ENCODE data around the gene TACSTD2. TPM values are rescaled to one million over a fixed set of nuclear protein-coding genes. Genes with fewer than 3 reads are reported as not detected.

Gene TACSTD2
- total RNA-seq, 1 experiment from 2014 or later: 1.2 TPM

GRCh38 chr1:58618303-58618702 is 41.3 kb upstream of the TACSTD2 start:
- Histone ChIP-seq H3K4me2 (ENCODE audit: insufficient read depth, insufficient read length, low read length) (no peak overlapping the region), H3T11ph (ENCODE audit: low read length) (no peak overlapping the region), H2BK15ac (ENCODE audit: low read depth, low read length) (no peak overlapping the region), H4K91ac (ENCODE audit: insufficient read length, low read depth, low read length) (no peak overlapping the region), H3K23ac (ENCODE audit: insufficient read length, low read depth, low read length) (no peak overlapping the region), H4K20me1 (ENCODE audit: control insufficient read depth, insufficient read depth, insufficient read length) (no peaks in the 10 kb centered on the region), H3K14ac (ENCODE audit: insufficient read depth, low read length) (no peak overlapping the region), H3K23me2 (ENCODE audit: insufficient read length, low read depth, low read length, poor library complexity, severe bottlenecking) (no peaks in the 10 kb centered on the region), H4K5ac (ENCODE audit: insufficient read length, low read depth, low read length) (no peak overlapping the region), H3K79me2 (ENCODE audit: insufficient read depth, low read length) (no peaks in the 10 kb centered on the region), H2AFZ (ENCODE audit: low read length) (no peak overlapping the region), H2BK120ac (ENCODE audit: low read depth, low read length, poor library complexity, severe bottlenecking) (no peak overlapping the region), H3K56ac (ENCODE audit: insufficient read length, low read depth, low read length) (no peak overlapping the region), H3K27me3 (ENCODE audit: insufficient read depth, low read length) (no peaks in the 10 kb centered on the region), H4K8ac (replicated peaks; ENCODE audit: insufficient read length, low read depth, low read length) (no peak overlapping the region), H3K4ac (ENCODE audit: low read depth, low read length) (no peak overlapping the region), H2BK5ac (ENCODE audit: insufficient read length, low read length) (no peak overlapping the region), H2BK12ac (ENCODE audit: insufficient read length, low read depth, low read length) (no peak overlapping the region), H3K9ac (ENCODE audit: extremely low read depth, insufficient read length, low read length) (no peak overlapping the region), H3K4me1 (ENCODE audit: insufficient read depth, low read length) (peaks cover 6% of the 10 kb centered on the region; the same call in 1 of the 2 replicates), H3K27ac (ENCODE audit: insufficient read length, low read depth, low read length) (no peak overlapping the region), H2BK20ac (ENCODE audit: low read depth, low read length, poor library complexity, severe bottlenecking) (peak overlapping the region; percentile 45), H3K18ac (ENCODE audit: insufficient read length, low read depth, low read length) (no peak overlapping the region), H2AK5ac (ENCODE audit: insufficient read length, low read length) (no peak overlapping the region), H3K9me3 (ENCODE audit: control insufficient read depth, low read depth, low read length) (no peaks in the 10 kb centered on the region), H3K79me1 (ENCODE audit: insufficient read depth, low read depth, low read length, poor library complexity, severe bottlenecking) (no peaks in the 10 kb centered on the region)
- DNase-seq: no peak
- Mint-ChIP-seq H3K27ac (0 out of 7 replicates have a peak overlapping the region, but pooled peaks of 1 of the 3 experiments have one; percentile 10), H3K36me3 (ENCODE audit: insufficient read depth in 1 of 3, low read depth in 3 of 3) (peaks cover 0 to 6% (median 0%) of the 10 kb centered on the region in 3 experiments; a peak in 2 of 7 replicates), H3K4me1 (peaks cover 17 to 22% of the 10 kb centered on the region in 2 experiments), H3K4me3 (no peak overlapping the region), H3K9me3 (peaks cover 2 to 5% of the 10 kb centered on the region in 2 experiments; a peak in 3 of 5 replicates), H3K27me3 (ENCODE audit: low read depth) (peaks cover 6% of the 10 kb centered on the region; the same call in 1 of the 2 replicates)
- WGBS (ENCODE audit: extremely low coverage, insufficient read length, low lambda C conversion rate): no CpG with 5 or more reads among the region's 2 CpGs
- no peak for TF ChIP-seq CTCF (conservative IDR thresholded peaks at IDR 0.05)
